Neutrophil (primary cell): ENCODE data around the gene FAM227A.
A peak's percentile ranks its signal among the peaks of the same experiment; 100 is the strongest.

Experiments used
- H3K27ac ChIP-seq: fragments of 200-600 bp; sonication (generic); 2 replicates; pipeline ENCODE4 v1.5.1; 2016; ENCODE audit warnings: mild to moderate bottlenecking, moderate library complexity
- H3K27me3 ChIP-seq: fragments of 200-600 bp; sonication (generic); 2 replicates; pipeline ENCODE4 v1.6.0; 2016; ENCODE audit warnings: mild to moderate bottlenecking
- H3K36me3 ChIP-seq: fragments of 200-600 bp; sonication (generic); 2 replicates; pipeline ENCODE4 v1.5.1; 2017
- H3K4me1 ChIP-seq, 2 experiments: fragments of 200-600 bp in 1 of 2; sonication (generic) in 1 of 2; 1 replicate in 1 of 2; 2 replicates in 1 of 2; pipeline versions ENCODE4 v1.5.1 to v1.6.1; 2013 to 2016; ENCODE audit warnings: low read depth in 1 of 2, low read length in 1 of 2, mild to moderate bottlenecking in 1 of 2, moderate library complexity in 1 of 2; ENCODE audit not compliant: control insufficient read depth in 1 of 2, insufficient read depth in 1 of 2
- H3K4me3 ChIP-seq, 2 experiments: fragments of 200-600 bp in 1 of 2; sonication (generic) in 1 of 2; 1 replicate in 1 of 2; 2 replicates in 1 of 2; pipeline ENCODE4 v1.5.1; 2013 to 2016; ENCODE audit warnings: low read depth in 1 of 2, low read length in 1 of 2, mild to moderate bottlenecking in 1 of 2, moderate library complexity in 1 of 2
- H3K9me3 ChIP-seq: fragments of 200-600 bp; sonication (generic); 2 replicates; pipeline ENCODE4 v1.5.1; 2016
- CTCF ChIP-seq: fragments of 200-600 bp; sonication (generic); IDR thresholded peaks from 2 replicates; pipeline ENCODE4 v1.5.1; 2016; ENCODE audit warnings: antibody characterized with exemption

The FAM227A gene

GRCh38 chr22:38578505-38578904, 77.7 kb downstream of the FAM227A start:
- Histone ChIP-seq H3K27ac (no peak overlapping the region), H3K27me3 (no peaks in the 10 kb centered on the region), H3K4me1 (no peaks in the 10 kb centered on the region), H3K36me3 (no peaks in the 10 kb centered on the region), H3K4me3 (no peak overlapping the region), H3K9me3 (no peaks in the 10 kb centered on the region)
- TF ChIP-seq CTCF, result no peak

GRCh38 chr22:38572065-38572464, 84.1 kb downstream of the FAM227A start:
- peaks cover 17 to 19% of the 10 kb centered on the region in 2 experiments for H3K4me1 ChIP-seq
- H3K9me3 ChIP-seq, result no peaks in the 10 kb centered on the region
- no peak overlapping the region for H3K27ac ChIP-seq
- TF ChIP-seq CTCF, result no peak
- H3K36me3 ChIP-seq, result no peaks in the 10 kb centered on the region
- no peak overlapping the region for H3K4me3 ChIP-seq
- H3K27me3 ChIP-seq, result peaks cover 13% of the 10 kb centered on the region

GRCh38 chr22:38570779-38571364, 85.3 kb downstream of the FAM227A start:
- H3K27ac ChIP-seq, result peak overlapping the region; percentile 0
- H3K4me3 ChIP-seq, result peak overlapping the region; percentile 62 to 74
- H3K9me3 ChIP-seq, result no peaks in the 10 kb centered on the region
- no peaks in the 10 kb centered on the region for H3K36me3 ChIP-seq
- peaks cover 13% of the 10 kb centered on the region for H3K27me3 ChIP-seq
- H3K4me1 ChIP-seq, result peaks cover 17 to 19% of the 10 kb centered on the region in 2 experiments
- TF ChIP-seq CTCF, result no peak

GRCh38 chr22:38569972-38570778, 86.0 kb downstream of the FAM227A start, which contains the start of gene DMC1:
Gene DMC1 (minus strand): TSS chr22:38570183. CDS start chr22:38568256, 1,927 bp downstream.
- Histone ChIP-seq H3K36me3 (no peaks in the 10 kb centered on the region), H3K4me1 (peaks cover 17 to 19% of the 10 kb centered on the region in 2 experiments), H3K27ac (peak within 1 kb of the TSS; percentile 0), H3K4me3 (peak within 1 kb of the TSS; percentile 62 to 74), H3K9me3 (no peaks in the 10 kb centered on the region), H3K27me3 (peaks cover 13% of the 10 kb centered on the region)
- TF ChIP-seq CTCF, result no peak

GRCh38 chr22:38569181-38569971, 86.8 kb downstream of the FAM227A start:
- no peak overlapping the region for H3K27ac ChIP-seq
- H3K36me3 ChIP-seq, result no peaks in the 10 kb centered on the region
- no peak for TF ChIP-seq CTCF
- H3K27me3 ChIP-seq, result peaks cover 13% of the 10 kb centered on the region
- peak overlapping the region; percentile 53 to 74 for H3K4me3 ChIP-seq
- H3K9me3 ChIP-seq, result no peaks in the 10 kb centered on the region
- H3K4me1 ChIP-seq, result peaks cover 17 to 19% of the 10 kb centered on the region in 2 experiments
